ENCODE results near the gene HOXA2. TPM values are rescaled to one million over a fixed set of nuclear protein-coding genes. Genes with fewer than 3 reads are reported as not detected.

HOXA2 gene
- polyA plus RNA-seq, 4 donors = 0.97 to 6.9 TPM; not detected in 2

- H3K4me3 ChIP-seq (ENCODE audit: low read depth in 1 of 3, low read length in 3 of 3) = peak overlapping the region in 1 of 3 donors; percentile 50
- H3K4me1 ChIP-seq (ENCODE audit: control insufficient read depth in 3 of 3, insufficient read depth in 2 of 3, low read depth in 1 of 3, low read length in 2 of 3) = peaks cover 4 to 69% (median 13%) of the 10 kb centered on the region in 3 donors
- peak; percentile 36 to 70 for DNase-seq
- no peak for FAIRE-seq
- no peaks in the 10 kb centered on the region for H3K9me3 ChIP-seq (ENCODE audit: control insufficient read depth in 2 of 2, insufficient read depth in 1 of 2, low read depth in 1 of 2, low read length in 1 of 2)
- peaks cover 0 to 12% (median 0%) of the 10 kb centered on the region in 3 donors for H3K27me3 ChIP-seq (ENCODE audit: control insufficient read depth in 3 of 3, insufficient read depth in 3 of 3, low read length in 3 of 3)
- peaks cover 0 to 31% (median 0%) of the 10 kb centered on the region in 3 donors for H3K36me3 ChIP-seq (ENCODE audit: control insufficient read depth in 3 of 3, insufficient read depth in 2 of 3, low read depth in 1 of 3, low read length in 3 of 3)
- WGBS, 3 donors = 50 to 61% (median 61%) methylated on average over 8 of the region's 8 CpGs
- H3K27ac ChIP-seq (ENCODE audit: low read depth in 1 of 3, low read length in 2 of 3) = peak overlapping the region; percentile 35 to 86 (median 82)
Measured at GRCh38 chr7:27124902-27125689, 22.6 kb upstream of the HOXA2 start.

GRCh38 chr7:27124096-27124901, 21.8 kb upstream of the HOXA2 start:
- DNase-seq = peak in 1 of 2 donors; percentile 57
- Histone ChIP-seq H3K27me3 (ENCODE audit: control insufficient read depth in 3 of 3, insufficient read depth in 3 of 3, low read length in 3 of 3) (peaks cover 0 to 12% (median 0%) of the 10 kb centered on the region in 3 donors), H3K27ac (ENCODE audit: low read depth in 1 of 3, low read length in 2 of 3) (peak overlapping the region; percentile 30 to 86 (median 82)), H3K36me3 (ENCODE audit: control insufficient read depth in 3 of 3, insufficient read depth in 2 of 3, low read depth in 1 of 3, low read length in 3 of 3) (peaks cover 0 to 32% (median 0%) of the 10 kb centered on the region in 3 donors), H3K4me3 (ENCODE audit: low read depth in 1 of 3, low read length in 3 of 3) (peak overlapping the region in 1 of 3 donors; percentile 50), H3K4me1 (ENCODE audit: control insufficient read depth in 3 of 3, insufficient read depth in 2 of 3, low read depth in 1 of 3, low read length in 2 of 3) (peaks cover 4 to 69% (median 18%) of the 10 kb centered on the region in 3 donors), H3K9me3 (ENCODE audit: control insufficient read depth in 2 of 2, insufficient read depth in 1 of 2, low read depth in 1 of 2, low read length in 1 of 2) (no peaks in the 10 kb centered on the region)
- 44 to 61% (median 59%) methylated on average over 43 of the region's 43 CpGs for WGBS, 3 donors
- no peak for FAIRE-seq

GRCh38 chr7:27123477-27124053, 21.1 kb upstream of the HOXA2 start:
- peaks cover 0 to 15% (median 0%) of the 10 kb centered on the region in 3 donors for H3K27me3 ChIP-seq (ENCODE audit: control insufficient read depth in 3 of 3, insufficient read depth in 3 of 3, low read length in 3 of 3)
- H3K9me3 ChIP-seq (ENCODE audit: control insufficient read depth in 2 of 2, insufficient read depth in 1 of 2, low read depth in 1 of 2, low read length in 1 of 2) = no peaks in the 10 kb centered on the region
- peak overlapping the region; percentile 30 to 86 (median 82) for H3K27ac ChIP-seq (ENCODE audit: low read depth in 1 of 3, low read length in 2 of 3)
- FAIRE-seq = no peak
- H3K36me3 ChIP-seq (ENCODE audit: control insufficient read depth in 3 of 3, insufficient read depth in 2 of 3, low read depth in 1 of 3, low read length in 3 of 3) = peaks cover 0 to 31% (median 0%) of the 10 kb centered on the region in 3 donors
- peak overlapping the region in 2 of 3 donors; percentile 34 to 50 for H3K4me3 ChIP-seq (ENCODE audit: low read depth in 1 of 3, low read length in 3 of 3)
- 35 to 61% (median 40%) methylated on average over 26 of the region's 26 CpGs for WGBS, 3 donors
- DNase-seq = no peak
- peaks cover 4 to 70% (median 20%) of the 10 kb centered on the region in 3 donors for H3K4me1 ChIP-seq (ENCODE audit: control insufficient read depth in 3 of 3, insufficient read depth in 2 of 3, low read depth in 1 of 3, low read length in 2 of 3)

GRCh38 chr7:27123007-27123476, 20.6 kb upstream of the HOXA2 start:
- Histone ChIP-seq H3K27ac (ENCODE audit: low read depth in 1 of 3, low read length in 2 of 3) (peak overlapping the region; percentile 30 to 86 (median 82)), H3K27me3 (ENCODE audit: control insufficient read depth in 3 of 3, insufficient read depth in 3 of 3, low read length in 3 of 3) (peaks cover 0 to 16% (median 0%) of the 10 kb centered on the region in 3 donors), H3K4me1 (ENCODE audit: control insufficient read depth in 3 of 3, insufficient read depth in 2 of 3, low read depth in 1 of 3, low read length in 2 of 3) (peaks cover 4 to 71% (median 20%) of the 10 kb centered on the region in 3 donors), H3K36me3 (ENCODE audit: control insufficient read depth in 3 of 3, insufficient read depth in 2 of 3, low read depth in 1 of 3, low read length in 3 of 3) (peaks cover 0 to 34% (median 0%) of the 10 kb centered on the region in 3 donors), H3K4me3 (ENCODE audit: low read depth in 1 of 3, low read length in 3 of 3) (peak overlapping the region in 2 of 3 donors; percentile 34 to 50), H3K9me3 (ENCODE audit: control insufficient read depth in 2 of 2, insufficient read depth in 1 of 2, low read depth in 1 of 2, low read length in 1 of 2) (no peaks in the 10 kb centered on the region)
- WGBS, 3 donors = 11 to 40% (median 32%) methylated on average over 14 of the region's 14 CpGs
- no peak for FAIRE-seq
- DNase-seq = peak in 1 of 2 donors; percentile 70

GRCh38 chr7:27122077-27122910, 19.8 kb upstream of the HOXA2 start:
- Histone ChIP-seq H3K27ac (ENCODE audit: low read depth in 1 of 3, low read length in 2 of 3) (peak overlapping the region; percentile 44 to 86 (median 82)), H3K4me3 (ENCODE audit: low read depth in 1 of 3, low read length in 3 of 3) (peak overlapping the region in 2 of 3 donors; percentile 36 to 50), H3K4me1 (ENCODE audit: control insufficient read depth in 3 of 3, insufficient read depth in 2 of 3, low read depth in 1 of 3, low read length in 2 of 3) (peaks cover 4 to 71% (median 17%) of the 10 kb centered on the region in 3 donors), H3K27me3 (ENCODE audit: control insufficient read depth in 3 of 3, insufficient read depth in 3 of 3, low read length in 3 of 3) (peaks cover 0 to 21% (median 0%) of the 10 kb centered on the region in 3 donors), H3K9me3 (ENCODE audit: control insufficient read depth in 2 of 2, insufficient read depth in 1 of 2, low read depth in 1 of 2, low read length in 1 of 2) (no peaks in the 10 kb centered on the region), H3K36me3 (ENCODE audit: control insufficient read depth in 3 of 3, insufficient read depth in 2 of 3, low read depth in 1 of 3, low read length in 3 of 3) (peaks cover 0 to 41% (median 0%) of the 10 kb centered on the region in 3 donors)
- no peak for FAIRE-seq
- WGBS, 3 donors = 12 to 41% (median 27%) methylated on average over 42 of the region's 42 CpGs
- peak; percentile 82 to 92 for DNase-seq

- FAIRE-seq (no peak), DNase-seq (no peak)
- H3K9me3 ChIP-seq (ENCODE audit: control insufficient read depth in 2 of 2, insufficient read depth in 1 of 2, low read depth in 1 of 2, low read length in 1 of 2) = no peaks in the 10 kb centered on the region
- peak overlapping the region; percentile 44 to 86 (median 82) for H3K27ac ChIP-seq (ENCODE audit: low read depth in 1 of 3, low read length in 2 of 3)
- WGBS, 3 donors = 7 to 36% (median 36%) methylated on average over 7 of the region's 7 CpGs
- H3K4me1 ChIP-seq (ENCODE audit: control insufficient read depth in 3 of 3, insufficient read depth in 2 of 3, low read depth in 1 of 3, low read length in 2 of 3) = peaks cover 4 to 72% (median 17%) of the 10 kb centered on the region in 3 donors
- H3K36me3 ChIP-seq (ENCODE audit: control insufficient read depth in 3 of 3, insufficient read depth in 2 of 3, low read depth in 1 of 3, low read length in 3 of 3) = peaks cover 0 to 46% (median 0%) of the 10 kb centered on the region in 3 donors
- peaks cover 0 to 25% (median 0%) of the 10 kb centered on the region in 3 donors for H3K27me3 ChIP-seq (ENCODE audit: control insufficient read depth in 3 of 3, insufficient read depth in 3 of 3, low read length in 3 of 3)
- H3K4me3 ChIP-seq (ENCODE audit: low read depth in 1 of 3, low read length in 3 of 3) = peak overlapping the region in 2 of 3 donors; percentile 36 to 50
Measured at GRCh38 chr7:27121684-27122076, 19.2 kb upstream of the HOXA2 start.

GRCh38 chr7:27119412-27119911, 17.0 kb upstream of the HOXA2 start:
- DNase-seq = no peak
- 33 to 63% (median 39%) methylated on average over 1 of the region's 1 CpG for WGBS, 3 donors
- H3K4me1 ChIP-seq (ENCODE audit: control insufficient read depth in 3 of 3, insufficient read depth in 2 of 3, low read depth in 1 of 3, low read length in 2 of 3) = peaks cover 4 to 72% (median 14%) of the 10 kb centered on the region in 3 donors
- FAIRE-seq = no peak
- no peaks in the 10 kb centered on the region for H3K9me3 ChIP-seq (ENCODE audit: control insufficient read depth in 2 of 2, insufficient read depth in 1 of 2, low read depth in 1 of 2, low read length in 1 of 2)
- no peak overlapping the region for H3K4me3 ChIP-seq (ENCODE audit: low read depth in 1 of 3, low read length in 3 of 3)
- peaks cover 0 to 44% (median 0%) of the 10 kb centered on the region in 3 donors for H3K27me3 ChIP-seq (ENCODE audit: control insufficient read depth in 3 of 3, insufficient read depth in 3 of 3, low read length in 3 of 3)
- H3K36me3 ChIP-seq (ENCODE audit: control insufficient read depth in 3 of 3, insufficient read depth in 2 of 3, low read depth in 1 of 3, low read length in 3 of 3) = peaks cover 0 to 51% (median 0%) of the 10 kb centered on the region in 3 donors
- H3K27ac ChIP-seq (ENCODE audit: low read depth in 1 of 3, low read length in 2 of 3) = peak overlapping the region in 2 of 3 donors; percentile 71 to 88

Measured in small intestine (tissue), 7 donors.